Measurements from ENCODE around the gene CACNA1C.

Gene CACNA1C

GRCh38 chr12:2172491-2173214 lies 119.9 kb downstream of the CACNA1C start:
- DNase-seq, result no peak

- no peak for DNase-seq
Measured at GRCh38 chr12:2173971-2174370, 121.2 kb downstream of the CACNA1C start.

GRCh38 chr12:2177003-2177402 lies 124.2 kb downstream of the CACNA1C start:
- no peak for DNase-seq

GRCh38 chr12:2177751-2178150 lies 125.0 kb downstream of the CACNA1C start:
- DNase-seq, result no peak

- no peak for DNase-seq
Measured at GRCh38 chr12:2179058-2179457, 126.3 kb downstream of the CACNA1C start.

GRCh38 chr12:2179953-2180736 lies 127.4 kb downstream of the CACNA1C start:
- no peak for DNase-seq

- DNase-seq, result no peak
Measured at GRCh38 chr12:2180737-2181082, 127.9 kb downstream of the CACNA1C start.

GRCh38 chr12:2183556-2184541 lies 131.1 kb downstream of the CACNA1C start:
- DNase-seq, result no peak

- no peak for DNase-seq
Measured at GRCh38 chr12:2185751-2186341, 133.1 kb downstream of the CACNA1C start.

- no peak for DNase-seq
Measured at GRCh38 chr12:2187195-2187945, 134.6 kb downstream of the CACNA1C start.

- no peak for DNase-seq
Measured at GRCh38 chr12:2190085-2190484, 137.3 kb downstream of the CACNA1C start.

- DNase-seq, result no peak
Measured at GRCh38 chr12:2190896-2191533, 138.2 kb downstream of the CACNA1C start.

GRCh38 chr12:2191534-2192153 lies 138.9 kb downstream of the CACNA1C start:
- no peak for DNase-seq

- no peak for DNase-seq
Measured at GRCh38 chr12:2192231-2192630, 139.4 kb downstream of the CACNA1C start.

GRCh38 chr12:2194060-2194459 lies 141.3 kb downstream of the CACNA1C start:
- no peak for DNase-seq

- no peak for DNase-seq
Measured at GRCh38 chr12:2194571-2194970, 141.8 kb downstream of the CACNA1C start.

GRCh38 chr12:2195085-2195484 lies 142.3 kb downstream of the CACNA1C start:
- DNase-seq, result no peak

GRCh38 chr12:2198005-2198501 lies 145.3 kb downstream of the CACNA1C start:
- DNase-seq, result no peak

GRCh38 chr12:2198542-2198941 lies 145.8 kb downstream of the CACNA1C start:
- DNase-seq, result no peak

GRCh38 chr12:2205996-2206395 lies 153.2 kb downstream of the CACNA1C start:
- no peak for DNase-seq
